SK-N-MC (cell line): ENCODE measurements around the gene CD59.
"Not testable (repeated sequence)": the region's sequence is repeated elsewhere in the genome, so short reads cannot be mapped to it uniquely, and the experiment has no call there.

ENCODE experiments used
- EZH2 ChIP-seq: fragments of 200-600 bp; sonication (generic); IDR thresholded peaks from one replicate; pipeline ENCODE4 v1.6.1; 2017; ENCODE audit warnings: antibody characterized with exemption
- POLR2AphosphoS5 ChIP-seq: IDR thresholded peaks from 2 replicates; pipeline ENCODE4 v1.6.1; 2012; ENCODE audit warnings: mild to moderate bottlenecking, low read depth, low read length, borderline replicate concordance

DNA sequence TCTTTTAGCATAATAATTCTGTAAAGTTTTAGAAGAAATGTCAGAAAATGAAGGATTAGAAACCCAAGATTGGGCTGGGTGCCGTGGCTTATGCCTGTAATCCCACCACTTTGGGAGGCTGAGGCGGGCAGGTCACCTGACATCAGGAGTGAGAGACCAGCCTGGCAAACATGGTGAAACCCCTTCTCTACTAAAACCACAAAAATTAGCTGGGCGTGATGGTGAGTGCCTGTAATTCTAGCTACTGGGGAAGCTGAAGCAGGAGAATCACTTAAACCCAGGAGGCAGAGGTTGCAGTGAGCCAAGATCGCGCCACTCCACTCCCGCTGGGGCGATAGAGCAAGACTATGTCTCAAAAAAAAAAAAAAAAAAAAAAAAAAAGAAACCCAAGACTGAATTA lies 74.7 kb downstream of the CD59 start:
- TF ChIP-seq EZH2, POLR2AphosphoS5: not testable (repeated sequence)
